HCT116 (cell line): ENCODE measurements around the gene HDAC10. TPM values are rescaled to one million over a fixed set of nuclear protein-coding genes. Genes with fewer than 3 reads are reported as not detected.

Source experiments
- ATAC-seq: fragments of 200-7000 bp; cut with Tn5 transposase; 2 replicates; pipeline ENCODE4 v1.9.1; 2020; ENCODE audit warnings: mild to moderate bottlenecking, moderate library complexity
- BruUV-seq: library from RNA; stranded (reverse); fragments of 400-500 nt; replicated peaks from 2 replicates; lab custom pipeline; 2021; lab: Mats Ljungman, UMichigan
- CTCF ChIA-PET: fragments of 300-600 bp; sonication (Branson Sonifier 250); formaldehyde crosslinking; loops from one replicate; lab custom pipeline; 2021; ENCODE audit warnings: antibody characterized with exemption; lab: Charles Lee
- POLR2A ChIA-PET: fragments of 300-600, 350-600 bp; sonication (Branson Sonifier 250); formaldehyde crosslinking; loops from one replicate; lab custom pipeline; 2021; ENCODE audit warnings: antibody characterized with exemption; lab: Charles Lee
- RAD21 ChIA-PET, 2 experiments: fragments of 300-600 bp; sonication (Branson Sonifier 250); formaldehyde crosslinking; loops; one replicate each; lab custom pipeline; 2023; ENCODE audit warnings: low total read pairs in 2 of 2; ENCODE audit not compliant: uncharacterized antibody in 2 of 2, unreplicated experiment in 2 of 2, low non-redundant PET in 1 of 2; lab: Charles Lee
- DNase-seq: peaks from one replicate; pipeline ENCODE4 v3.0.0-alpha.2; 2010; ENCODE audit warnings: low read depth, low spot score
- H2AFZ ChIP-seq: fragments of 200-600 bp; shearing (Covaris generic), sonication (generic); 2 replicates; pipeline ENCODE4 v1.6.1; 2017; ENCODE audit warnings: low read depth, mixed run types, mixed read lengths, antibody characterized with exemption, low read length; ENCODE audit not compliant: poor library complexity, severe bottlenecking
- H3K27ac ChIP-seq: 2 replicates; pipeline ENCODE4 v1.5.1; 2012; ENCODE audit warnings: low read depth, low read length
- H3K27me3 ChIP-seq: fragments of 200-600 bp; sonication (generic); 2 replicates; pipeline ENCODE4 v1.6.1; 2016; ENCODE audit warnings: mixed run types, low read length, mixed read lengths; ENCODE audit not compliant: insufficient read depth
- H3K36me3 ChIP-seq, 2 experiments: fragments of 200-500 bp in 1 of 2; fragments of 200-600 bp in 1 of 2; sonication (Bioruptor generic) in 1 of 2; sonication (generic) in 1 of 2; 2 replicates each; pipeline versions ENCODE4 v1.5.1 to v1.6.1; 2014 to 2016; ENCODE audit warnings: low read length in 2 of 2, inconsistent platforms in 1 of 2, mixed read lengths in 1 of 2, mixed run types in 1 of 2; ENCODE audit not compliant: insufficient read depth in 2 of 2, control insufficient read depth in 1 of 2
- H3K4me1 ChIP-seq, 2 experiments: fragments of 200-600 bp in 1 of 2; sonication (generic) in 1 of 2; 2 replicates each; pipeline versions ENCODE4 v1.5.1 to v1.6.1; 2012 to 2017; ENCODE audit warnings: low read length in 2 of 2, inconsistent platforms in 1 of 2, mild to moderate bottlenecking in 1 of 2, mixed read lengths in 1 of 2, mixed run types in 1 of 2, moderate library complexity in 1 of 2; ENCODE audit not compliant: insufficient read depth in 2 of 2, control insufficient read depth in 1 of 2
- H3K4me2 ChIP-seq: fragments of 200-600 bp; sonication (generic); 2 replicates; pipeline ENCODE4 v1.6.1; 2017; ENCODE audit warnings: mixed run types, low read length, mixed read lengths
- H3K4me3 ChIP-seq, 2 experiments: fragments of 200-600 bp in 1 of 2; sonication (generic) in 1 of 2; replicated peaks in 1 of 2; 2 replicates each; pipeline ENCODE4 v1.5.1; 2011 to 2016; ENCODE audit warnings: low read length in 2 of 2, control low read depth in 1 of 2, low read depth in 1 of 2, mild to moderate bottlenecking in 1 of 2, mixed read lengths in 1 of 2, mixed run types in 1 of 2
- H3K79me2 ChIP-seq: fragments of 200-600 bp; sonication (generic); 2 replicates; pipeline ENCODE4 v1.6.1; 2017; ENCODE audit warnings: mild to moderate bottlenecking, mixed run types, low read length, moderate library complexity, mixed read lengths; ENCODE audit not compliant: insufficient read depth
- H3K9ac ChIP-seq: fragments of 200-600 bp; sonication (generic); 2 replicates; pipeline ENCODE4 v1.6.1; 2016; ENCODE audit warnings: low read length, mixed read lengths
- H3K9me2 ChIP-seq: fragments of 200-600 bp; sonication (generic), shearing (Covaris generic); 2 replicates; pipeline ENCODE4 v1.6.1; 2017; ENCODE audit warnings: mixed run types, mild to moderate bottlenecking, moderate library complexity; ENCODE audit not compliant: insufficient read depth
- H3K9me3 ChIP-seq, 2 experiments: fragments of 200-500 bp in 1 of 2; fragments of 200-600 bp in 1 of 2; sonication (Bioruptor generic) in 1 of 2; sonication (generic) in 1 of 2; 2 replicates each; pipeline ENCODE4 v1.6.1; 2014 to 2017; ENCODE audit warnings: low read length in 2 of 2, mixed read lengths in 2 of 2, inconsistent platforms in 1 of 2, low read depth in 1 of 2, mild to moderate bottlenecking in 1 of 2, mixed run types in 1 of 2, moderate library complexity in 1 of 2; ENCODE audit not compliant: control insufficient read depth in 1 of 2, insufficient read depth in 1 of 2
- H4K20me1 ChIP-seq: fragments of 200-600 bp; sonication (generic), shearing (Covaris generic); 2 replicates; pipeline ENCODE4 v1.6.1; 2017; ENCODE audit warnings: mixed run types, mild to moderate bottlenecking, moderate library complexity; ENCODE audit not compliant: insufficient read depth
- ATF3 ChIP-seq: IDR thresholded peaks from 2 replicates; pipeline ENCODE4 v1.6.1; 2012
- CBX3 ChIP-seq: IDR thresholded peaks from 2 replicates; pipeline ENCODE4 v1.6.1; 2012; ENCODE audit warnings: low read depth
- CEBPB ChIP-seq: IDR thresholded peaks from 2 replicates; pipeline ENCODE4 v1.6.1; 2012; ENCODE audit warnings: low read depth
- EGR1 ChIP-seq: IDR thresholded peaks from 2 replicates; pipeline ENCODE4 v1.6.1; 2012; ENCODE audit warnings: low read depth
- ELF1 ChIP-seq: IDR thresholded peaks from 2 replicates; pipeline ENCODE4 v1.6.1; 2012; ENCODE audit warnings: low read depth, borderline replicate concordance
- EZH2 ChIP-seq: fragments of 200-600 bp; sonication (generic); IDR thresholded peaks from 2 replicates; pipeline ENCODE4 v1.6.1; 2017; ENCODE audit warnings: antibody characterized with exemption, mixed run types
- EZH2phosphoT487 ChIP-seq: fragments of 200-600 bp; IDR thresholded peaks from 2 replicates; pipeline ENCODE4 v1.6.1; 2018; ENCODE audit warnings: antibody characterized with exemption, borderline replicate concordance
- POLR2AphosphoS5 ChIP-seq: IDR thresholded peaks from 2 replicates; pipeline ENCODE4 v1.6.1; 2011; ENCODE audit warnings: mild to moderate bottlenecking, low read depth, low read length, moderate library complexity
- RAD21 ChIP-seq: IDR thresholded peaks from 2 replicates; pipeline ENCODE4 v1.6.1; 2012; ENCODE audit warnings: low read depth, mild to moderate bottlenecking
- SP1 ChIP-seq: IDR thresholded peaks from 2 replicates; pipeline ENCODE4 v1.6.1; 2012; ENCODE audit warnings: low read depth
- SRF ChIP-seq: IDR thresholded peaks from 2 replicates; pipeline ENCODE4 v1.6.1; 2012; ENCODE audit warnings: low read depth
- YY1 ChIP-seq: IDR thresholded peaks from 2 replicates; pipeline ENCODE4 v1.6.1; 2011; ENCODE audit warnings: low read length, low read depth, moderate library complexity, mild to moderate bottlenecking; ENCODE audit not compliant: insufficient replicate concordance; ENCODE audit errors: extremely low read depth
- ZNF274 ChIP-seq: fragments of 200-500 bp; sonication (Bioruptor generic); IDR thresholded peaks from 2 replicates; pipeline ENCODE4 v1.6.1; 2014; ENCODE audit warnings: mild to moderate bottlenecking, low read depth, low read length, inconsistent platforms
- intact Hi-C: fragments of 100-400 bp; cut with micrococcal nuclease; formaldehyde crosslinking; loops from 2 replicates; pipeline ENCODE4 v1.10.0; 2022
- total RNA-seq: library from RNA; stranded (reverse); gene quantifications from one replicate; pipeline ENCODE4 v1.2.1, GENCODE V29; 2021; ENCODE audit not compliant: unreplicated experiment
- TF ChIP-seq, protein P1 (sequence below): IDR thresholded peaks from 2 replicates; pipeline ENCODE4 v1.6.1; 2011; ENCODE audit warnings: mild to moderate bottlenecking, low read length, moderate library complexity; ENCODE audit not compliant: insufficient replicate concordance; ENCODE audit errors: extremely low read depth
- TF ChIP-seq, protein P2 (sequence below), 3 experiments: fragments of 200-600 bp in 1 of 3; sonication (generic) in 1 of 3; IDR thresholded peaks in 2 of 3; conservative IDR thresholded peaks in 1 of 3; 2 replicates each; pipeline ENCODE4 v1.5.1; 2012 to 2017; ENCODE audit warnings: low read depth in 2 of 3, low read length in 2 of 3, antibody characterized with exemption in 1 of 3, borderline replicate concordance in 1 of 3, control low read depth in 1 of 3, mild to moderate bottlenecking in 1 of 3, mixed read lengths in 1 of 3, mixed run types in 1 of 3, moderate library complexity in 1 of 3; ENCODE audit not compliant: insufficient read depth in 1 of 3

Gene HDAC10
- total RNA-seq, 1 experiment from 2014 or later = 67.5 TPM

DNA sequence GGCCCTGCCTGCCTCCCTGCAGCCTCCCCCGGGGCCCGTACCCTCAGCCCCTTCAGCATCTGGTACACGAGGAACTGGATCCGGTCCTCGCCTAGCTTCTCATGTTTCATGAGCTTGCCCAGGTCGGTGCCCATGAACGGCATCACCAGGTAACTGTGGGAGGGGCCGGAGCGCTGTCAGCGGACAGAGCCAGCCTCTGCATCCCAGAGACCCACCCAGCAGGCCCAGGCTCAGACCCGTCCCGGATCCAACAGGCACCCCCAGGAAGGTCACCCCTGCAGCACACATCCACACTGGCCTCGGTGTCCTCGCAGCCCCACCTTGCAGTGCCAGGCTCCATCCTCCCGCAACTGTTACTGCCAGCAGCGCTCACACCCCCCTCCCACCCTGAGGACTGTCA lies 6.0 kb upstream of the HDAC10 start:
- H3K9me2 ChIP-seq = no peaks in the 10 kb centered on the region
- no peak overlapping the region for H3K4me3 ChIP-seq
- H3K4me2 ChIP-seq = no peak overlapping the region
- ATAC-seq (no peak), DNase-seq (no peak)
- peaks cover 28% of the 10 kb centered on the region for H3K79me2 ChIP-seq
- H3K9ac ChIP-seq = no peak overlapping the region
- CTCF ChIA-PET = no interaction called here
- peaks cover 5 to 23% of the 10 kb centered on the region in 2 experiments for H3K4me1 ChIP-seq
- H2AFZ ChIP-seq = no peak overlapping the region
- intact Hi-C loops = no loop called here
- no peaks in the 10 kb centered on the region for H3K9me3 ChIP-seq
- RAD21 ChIA-PET = no interaction called here
- H3K36me3 ChIP-seq = peaks cover 0 to 11% of the 10 kb centered on the region in 2 experiments; a peak in 2 of 4 replicates
- BruUV-seq = no TSS peak
- H3K27me3 ChIP-seq = no peaks in the 10 kb centered on the region
- POLR2A ChIA-PET = no interaction called here
- no peak for TF ChIP-seq CEBPB
- TF ChIP-seq, protein P1, sequence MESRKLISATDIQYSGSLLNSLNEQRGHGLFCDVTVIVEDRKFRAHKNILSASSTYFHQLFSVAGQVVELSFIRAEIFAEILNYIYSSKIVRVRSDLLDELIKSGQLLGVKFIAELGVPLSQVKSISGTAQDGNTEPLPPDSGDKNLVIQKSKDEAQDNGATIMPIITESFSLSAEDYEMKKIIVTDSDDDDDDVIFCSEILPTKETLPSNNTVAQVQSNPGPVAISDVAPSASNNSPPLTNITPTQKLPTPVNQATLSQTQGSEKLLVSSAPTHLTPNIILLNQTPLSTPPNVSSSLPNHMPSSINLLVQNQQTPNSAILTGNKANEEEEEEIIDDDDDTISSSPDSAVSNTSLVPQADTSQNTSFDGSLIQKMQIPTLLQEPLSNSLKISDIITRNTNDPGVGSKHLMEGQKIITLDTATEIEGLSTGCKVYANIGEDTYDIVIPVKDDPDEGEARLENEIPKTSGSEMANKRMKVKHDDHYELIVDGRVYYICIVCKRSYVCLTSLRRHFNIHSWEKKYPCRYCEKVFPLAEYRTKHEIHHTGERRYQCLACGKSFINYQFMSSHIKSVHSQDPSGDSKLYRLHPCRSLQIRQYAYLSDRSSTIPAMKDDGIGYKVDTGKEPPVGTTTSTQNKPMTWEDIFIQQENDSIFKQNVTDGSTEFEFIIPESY = no peak
- no peak for TF ChIP-seq SRF
- no peak for TF ChIP-seq ATF3
- TF ChIP-seq SP1 = no peak
- TF ChIP-seq, protein P2, sequence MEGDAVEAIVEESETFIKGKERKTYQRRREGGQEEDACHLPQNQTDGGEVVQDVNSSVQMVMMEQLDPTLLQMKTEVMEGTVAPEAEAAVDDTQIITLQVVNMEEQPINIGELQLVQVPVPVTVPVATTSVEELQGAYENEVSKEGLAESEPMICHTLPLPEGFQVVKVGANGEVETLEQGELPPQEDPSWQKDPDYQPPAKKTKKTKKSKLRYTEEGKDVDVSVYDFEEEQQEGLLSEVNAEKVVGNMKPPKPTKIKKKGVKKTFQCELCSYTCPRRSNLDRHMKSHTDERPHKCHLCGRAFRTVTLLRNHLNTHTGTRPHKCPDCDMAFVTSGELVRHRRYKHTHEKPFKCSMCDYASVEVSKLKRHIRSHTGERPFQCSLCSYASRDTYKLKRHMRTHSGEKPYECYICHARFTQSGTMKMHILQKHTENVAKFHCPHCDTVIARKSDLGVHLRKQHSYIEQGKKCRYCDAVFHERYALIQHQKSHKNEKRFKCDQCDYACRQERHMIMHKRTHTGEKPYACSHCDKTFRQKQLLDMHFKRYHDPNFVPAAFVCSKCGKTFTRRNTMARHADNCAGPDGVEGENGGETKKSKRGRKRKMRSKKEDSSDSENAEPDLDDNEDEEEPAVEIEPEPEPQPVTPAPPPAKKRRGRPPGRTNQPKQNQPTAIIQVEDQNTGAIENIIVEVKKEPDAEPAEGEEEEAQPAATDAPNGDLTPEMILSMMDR (IDR thresholded peaks at IDR 0.05 in 2 of 3, conservative IDR thresholded peaks at IDR 0.05 in 1 of 3; ENCODE audit: borderline replicate concordance in 1 of 3, insufficient read depth in 1 of 3, low read depth in 2 of 3, low read length in 2 of 3) = no peak
- TF ChIP-seq ZNF274 = no peak
- no peak for TF ChIP-seq EZH2phosphoT487
- no peak for TF ChIP-seq RAD21
- TF ChIP-seq EGR1 = no peak
- no peak for TF ChIP-seq EZH2
- TF ChIP-seq YY1 = no peak
- TF ChIP-seq ELF1 = no peak
- TF ChIP-seq POLR2AphosphoS5 = no peak
- no peak for TF ChIP-seq CBX3
- no peaks in the 10 kb centered on the region for H4K20me1 ChIP-seq
- H3K27ac ChIP-seq = no peak overlapping the region; the same call in 1 of the 2 replicates
